D721Med (cell line): ENCODE results near the gene TMEM222.

Source experiments
- DNase-seq: peaks from one replicate; pipeline ENCODE4 v3.0.0; 2011; ENCODE audit warnings: low spot score; ENCODE audit not compliant: insufficient read length
- FAIRE-seq: peaks from 2 replicates; lab custom pipeline; 2011; peaks lifted over from hg19 to GRCh38; lab: Jason Lieb, UNC
- TF ChIP-seq, protein P1 (sequence below): IDR thresholded peaks from 2 replicates; pipeline ENCODE4 v1.5.1; 2012; ENCODE audit warnings: mild to moderate bottlenecking, control low read depth; ENCODE audit not compliant: insufficient read depth; ENCODE audit errors: missing control alignments

TMEM222 gene

DNA sequence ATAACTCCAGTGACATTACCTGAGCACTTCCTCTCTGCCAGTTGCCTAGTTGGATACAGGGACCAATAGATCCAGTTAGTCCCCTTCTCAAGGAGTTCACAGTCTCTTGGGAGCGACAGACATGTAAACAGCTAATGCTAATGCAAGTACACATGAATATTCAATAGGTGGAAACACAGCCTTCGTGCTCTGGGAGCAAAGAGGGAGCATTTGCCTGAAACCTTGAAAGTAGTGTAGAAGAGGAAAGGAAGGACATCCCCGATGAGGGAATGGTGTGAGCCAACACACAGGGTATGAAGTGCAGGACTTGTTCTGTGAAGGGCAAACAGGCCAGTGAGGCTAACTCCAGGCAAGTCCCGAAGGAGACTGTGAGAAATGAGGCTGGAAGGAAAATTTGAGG is 3.8 kb upstream of the TMEM222 start:
- TF ChIP-seq, protein P1, sequence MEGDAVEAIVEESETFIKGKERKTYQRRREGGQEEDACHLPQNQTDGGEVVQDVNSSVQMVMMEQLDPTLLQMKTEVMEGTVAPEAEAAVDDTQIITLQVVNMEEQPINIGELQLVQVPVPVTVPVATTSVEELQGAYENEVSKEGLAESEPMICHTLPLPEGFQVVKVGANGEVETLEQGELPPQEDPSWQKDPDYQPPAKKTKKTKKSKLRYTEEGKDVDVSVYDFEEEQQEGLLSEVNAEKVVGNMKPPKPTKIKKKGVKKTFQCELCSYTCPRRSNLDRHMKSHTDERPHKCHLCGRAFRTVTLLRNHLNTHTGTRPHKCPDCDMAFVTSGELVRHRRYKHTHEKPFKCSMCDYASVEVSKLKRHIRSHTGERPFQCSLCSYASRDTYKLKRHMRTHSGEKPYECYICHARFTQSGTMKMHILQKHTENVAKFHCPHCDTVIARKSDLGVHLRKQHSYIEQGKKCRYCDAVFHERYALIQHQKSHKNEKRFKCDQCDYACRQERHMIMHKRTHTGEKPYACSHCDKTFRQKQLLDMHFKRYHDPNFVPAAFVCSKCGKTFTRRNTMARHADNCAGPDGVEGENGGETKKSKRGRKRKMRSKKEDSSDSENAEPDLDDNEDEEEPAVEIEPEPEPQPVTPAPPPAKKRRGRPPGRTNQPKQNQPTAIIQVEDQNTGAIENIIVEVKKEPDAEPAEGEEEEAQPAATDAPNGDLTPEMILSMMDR, result no peak
- no peak for DNase-seq
- no peak for FAIRE-seq

GRCh38 chr1:27318596-27318995 is 3.4 kb upstream of the TMEM222 start:
- FAIRE-seq, result no peak
- TF ChIP-seq, protein P1, result no peak
- no peak for DNase-seq

DNA sequence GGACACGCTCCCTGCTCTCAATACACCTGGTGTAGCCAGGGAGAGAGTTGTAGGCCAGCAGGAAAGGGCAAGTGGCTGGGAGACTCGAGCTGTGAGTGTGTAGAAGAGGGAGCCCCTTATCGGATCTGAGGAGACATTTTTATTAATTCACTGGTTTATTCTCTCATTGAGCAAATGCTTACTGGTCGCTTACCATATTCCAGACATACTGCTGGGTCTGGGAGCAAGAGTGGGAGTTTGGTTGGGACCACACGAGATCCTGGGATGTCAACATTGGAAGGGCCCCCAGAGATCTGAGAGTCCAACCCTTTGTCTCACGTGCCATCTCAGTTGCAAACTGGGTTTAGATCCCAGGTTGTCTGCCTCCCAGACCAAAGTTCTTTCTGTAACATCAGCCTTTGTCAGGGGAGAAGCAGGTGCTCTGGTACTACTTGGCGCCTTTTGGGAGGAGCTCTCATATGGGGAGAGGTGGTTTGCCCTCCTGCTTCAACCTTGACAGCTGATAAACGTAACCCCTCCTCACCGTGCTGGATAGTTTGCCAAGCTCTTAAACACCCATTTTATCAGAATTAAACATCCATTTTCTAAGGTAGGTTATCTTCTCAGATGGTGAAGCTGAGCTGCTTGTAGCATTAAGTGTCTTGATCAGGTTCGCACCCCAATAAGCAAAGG is 742 bp downstream of the TMEM222 start:
- FAIRE-seq (no peak), DNase-seq (no peak)
- TF ChIP-seq, protein P1, result no peak

- FAIRE-seq (no peak), DNase-seq (no peak)
- TF ChIP-seq, protein P1, result no peak
Observed at GRCh38 chr1:27325286-27325685, 3.3 kb downstream of the TMEM222 start.

DNA sequence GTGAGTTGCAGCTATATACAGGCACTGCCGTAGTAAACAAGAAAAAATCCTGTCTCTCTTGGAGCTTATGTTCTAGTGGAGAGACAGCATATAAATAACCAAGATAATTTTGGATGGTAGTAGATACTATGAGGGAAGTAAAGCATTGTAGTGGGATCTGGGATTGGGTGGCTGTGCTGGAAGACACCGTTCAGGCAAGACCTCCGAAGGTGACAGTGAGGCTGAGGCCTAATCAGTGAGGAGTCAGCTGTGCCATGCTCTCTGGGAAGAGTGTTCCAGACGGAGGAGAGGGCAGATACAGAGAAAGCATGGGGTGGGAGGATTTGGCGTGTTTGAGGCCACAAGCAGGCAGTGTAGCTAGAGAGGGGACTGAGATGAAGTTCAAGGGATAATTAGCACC is 6.0 kb downstream of the TMEM222 start:
- FAIRE-seq, result no peak
- DNase-seq, result no peak
- TF ChIP-seq, protein P1, result no peak

DNA sequence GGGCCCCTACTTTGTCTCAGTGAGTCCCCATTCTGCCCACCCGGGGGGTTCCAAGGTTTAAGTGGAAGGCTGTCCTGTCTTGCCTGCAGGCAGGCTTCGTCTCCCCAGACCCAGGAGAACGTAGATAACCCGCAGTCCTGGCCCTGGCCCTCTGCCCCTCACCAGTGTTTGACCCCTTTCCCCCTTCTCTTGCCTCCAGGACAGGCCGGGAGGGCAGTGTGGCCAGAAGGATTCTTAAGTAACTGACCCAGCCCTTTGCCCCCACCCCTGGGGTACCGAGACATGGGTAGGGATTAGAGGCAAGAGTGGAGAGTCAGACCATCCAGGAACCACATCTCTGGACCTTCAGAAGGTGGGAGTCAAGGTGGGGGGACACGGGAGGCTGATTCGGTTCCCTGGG is 8.8 kb downstream of the TMEM222 start:
- DNase-seq, result no peak
- TF ChIP-seq, protein P1, result no peak
- no peak for FAIRE-seq

GRCh38 chr1:27331426-27331825 is 9.5 kb downstream of the TMEM222 start:
- TF ChIP-seq, protein P1, result no peak
- no peak for FAIRE-seq
- DNase-seq, result no peak
